Measurements from ENCODE around the gene ZWILCH.
A peak's percentile ranks its signal among the peaks of the same experiment; 100 is the strongest.

- TF ChIP-seq ZNF717 (CRISPR knock-in tag; IDR thresholded peaks at IDR 0.05) (no peak), CCNT2 (IDR thresholded peaks at IDR 0.05; ENCODE audit: borderline replicate concordance, extremely low read depth, insufficient read length, low read depth, low read length) (no peak), JUN (IDR thresholded peaks at IDR 0.05; ENCODE audit: borderline replicate concordance, low read depth, low read length) (no peak), JUN (CRISPR knock-in tag; IDR thresholded peaks at IDR 0.05; ENCODE audit: borderline replicate concordance) (no peak), POLR2AphosphoS5 (IDR thresholded peaks at IDR 0.05; ENCODE audit: control insufficient read depth, insufficient read depth, low read depth, low read length) (peak; percentile 66; the same call in 1 of the 2 replicates), ZNF436 (CRISPR knock-in tag; IDR thresholded peaks at IDR 0.05) (no peak), GATAD2A (IDR thresholded peaks at IDR 0.05) (no peak), YY1 (IDR thresholded peaks at IDR 0.05; ENCODE audit: borderline replicate concordance in 1 of 3, control insufficient read depth in 1 of 3, extremely low read depth in 1 of 3, insufficient read depth in 3 of 3, insufficient read length in 1 of 3, insufficient replicate concordance in 2 of 3, low read depth in 1 of 3, low read length in 2 of 3) (no peak), NFYB (IDR thresholded peaks at IDR 0.05; ENCODE audit: extremely low read depth, insufficient read length) (no peak), BRCA1 (IDR thresholded peaks at IDR 0.05) (no peak), BRCA1 (CRISPR knock-in tag; IDR thresholded peaks at IDR 0.05) (no peak), POLR2A (conservative IDR thresholded peaks at IDR 0.05) (no peak)
These were observed 23.8 kb upstream of the ZWILCH start for GRCh38 chr15:66481107-66481856.
